Subcutaneous adipose tissue (tissue), 4 donors: ENCODE measurements around the gene OSBPL6. TPM values are rescaled to one million over a fixed set of nuclear protein-coding genes. Genes with fewer than 3 reads are reported as not detected.

Experiments
- CTCF ChIP-seq: fragments of 450-650 bp; IDR thresholded peaks from one replicate; pipeline ENCODE4 v1.5.1; 2016; ENCODE audit warnings: low read depth, mild to moderate bottlenecking, control low read depth, antibody characterized with exemption, moderate library complexity
- total RNA-seq, 4 donors: library from RNA; depleted of rRNA; stranded (reverse); fragments of >200 nt; gene quantifications; one replicate each; pipeline ENCODE4 v1.1.0, GENCODE V29; 2016

The OSBPL6 gene
- total RNA-seq = 1 to 10 TPM in 3 of 4 donors, under 1 TPM in 1; 0.68 to 2.1 (median 1.7) TPM

- TF ChIP-seq CTCF = no peak
Measured at GRCh38 chr2:178193823-178194599, at the start of gene OSBPL6. TSS of gene OSBPL6 (plus strand) at chr2:178194512. CDS start at chr2:178306185, 111,673 bp downstream.

DNA sequence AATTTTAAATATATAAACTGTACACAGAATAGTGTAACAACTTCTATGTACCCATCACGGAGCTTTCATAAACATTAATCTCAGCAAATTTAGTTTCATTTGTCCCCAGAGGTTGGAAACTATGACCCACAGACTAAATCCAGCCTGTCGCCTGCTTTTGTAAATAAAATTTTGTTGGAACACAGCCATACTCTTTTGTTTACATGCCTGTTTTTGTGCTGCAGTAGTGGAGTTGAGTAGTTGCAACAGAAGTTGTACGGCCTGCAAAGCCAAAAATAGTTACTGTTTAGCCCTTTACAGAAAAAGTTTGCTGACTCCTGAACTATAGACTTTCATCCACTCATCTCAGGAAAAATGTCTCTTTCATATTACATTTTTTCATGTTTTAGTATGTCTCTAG, 42.3 kb upstream of the OSBPL6 start:
- no peak for TF ChIP-seq CTCF

DNA sequence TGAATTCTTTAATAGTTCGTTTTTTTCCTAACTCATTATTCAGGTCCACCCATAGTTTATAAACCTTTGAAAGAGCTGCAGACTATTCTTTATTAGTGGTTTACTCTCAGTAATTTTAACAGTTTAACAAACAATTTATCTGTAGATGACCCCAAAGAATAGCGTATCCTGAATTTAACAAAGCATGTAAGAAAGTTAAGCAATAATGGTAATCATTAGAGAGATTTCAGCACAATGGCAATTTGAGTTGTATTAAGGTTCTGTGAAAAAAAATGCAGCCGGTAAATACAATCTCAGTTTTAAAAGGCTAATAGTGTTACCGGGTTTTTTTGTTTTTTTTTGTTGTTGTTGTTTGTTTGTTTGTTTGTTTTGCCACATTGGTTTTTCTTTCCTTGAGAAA, 41.8 kb upstream of the OSBPL6 start:
- no peak for TF ChIP-seq CTCF

- no peak for TF ChIP-seq CTCF
Measured at GRCh38 chr2:178152977-178153376, 41.3 kb upstream of the OSBPL6 start.

GRCh38 chr2:178155524-178155923, 38.8 kb upstream of the OSBPL6 start:
- TF ChIP-seq CTCF = no peak

GRCh38 chr2:178157574-178157973, 36.7 kb upstream of the OSBPL6 start:
- no peak for TF ChIP-seq CTCF

- no peak for TF ChIP-seq CTCF
Measured at GRCh38 chr2:178159966-178160365, 34.3 kb upstream of the OSBPL6 start.
